ENCODE data around the gene FRMD6. TPM values are rescaled to one million over a fixed set of nuclear protein-coding genes. Genes with fewer than 3 reads are reported as not detected.

FRMD6 gene
- total and polyA plus RNA-seq, 9 donors = 15.3 to 79.2 (median 33.3) TPM

DNA sequence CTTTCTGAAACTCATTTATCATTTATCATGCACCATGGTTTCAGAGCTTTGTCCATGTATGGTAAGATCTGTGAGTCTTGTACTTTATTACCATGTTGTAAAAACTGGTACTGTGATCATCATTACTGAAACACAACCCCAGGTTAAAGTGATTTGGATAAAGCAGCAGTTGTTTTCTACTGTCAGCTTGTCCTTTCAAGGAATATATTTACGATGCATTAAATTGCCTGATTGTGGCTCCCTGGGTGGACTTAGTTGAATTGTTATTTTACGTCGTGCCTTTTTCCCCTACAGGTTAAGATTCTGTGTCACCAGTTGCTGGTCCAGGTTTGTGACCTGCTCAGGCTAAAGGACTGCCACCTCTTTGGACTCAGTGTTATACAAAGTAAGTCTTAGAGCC is 46.1 kb downstream of the FRMD6 start:
- Histone ChIP-seq H3K27me3 (no peaks in the 10 kb centered on the region), H3K4me3 (peak overlapping the region; percentile 24), H3K4me1 (ENCODE audit: insufficient read depth) (no peaks in the 10 kb centered on the region), H3K9me3 (no peaks in the 10 kb centered on the region), H3K27ac (no peak overlapping the region), H3K36me3 (no peaks in the 10 kb centered on the region)
- intact Hi-C loops (cut with DNase I) = no loop called here
- DNase-seq = no peak
- 66 to 75% (median 74%) methylated on average over 3 of the region's 3 CpGs for WGBS, 3 donors
- no peak for TF ChIP-seq EP300 (IDR thresholded peaks at IDR 0.05)
- TF ChIP-seq, protein P1, sequence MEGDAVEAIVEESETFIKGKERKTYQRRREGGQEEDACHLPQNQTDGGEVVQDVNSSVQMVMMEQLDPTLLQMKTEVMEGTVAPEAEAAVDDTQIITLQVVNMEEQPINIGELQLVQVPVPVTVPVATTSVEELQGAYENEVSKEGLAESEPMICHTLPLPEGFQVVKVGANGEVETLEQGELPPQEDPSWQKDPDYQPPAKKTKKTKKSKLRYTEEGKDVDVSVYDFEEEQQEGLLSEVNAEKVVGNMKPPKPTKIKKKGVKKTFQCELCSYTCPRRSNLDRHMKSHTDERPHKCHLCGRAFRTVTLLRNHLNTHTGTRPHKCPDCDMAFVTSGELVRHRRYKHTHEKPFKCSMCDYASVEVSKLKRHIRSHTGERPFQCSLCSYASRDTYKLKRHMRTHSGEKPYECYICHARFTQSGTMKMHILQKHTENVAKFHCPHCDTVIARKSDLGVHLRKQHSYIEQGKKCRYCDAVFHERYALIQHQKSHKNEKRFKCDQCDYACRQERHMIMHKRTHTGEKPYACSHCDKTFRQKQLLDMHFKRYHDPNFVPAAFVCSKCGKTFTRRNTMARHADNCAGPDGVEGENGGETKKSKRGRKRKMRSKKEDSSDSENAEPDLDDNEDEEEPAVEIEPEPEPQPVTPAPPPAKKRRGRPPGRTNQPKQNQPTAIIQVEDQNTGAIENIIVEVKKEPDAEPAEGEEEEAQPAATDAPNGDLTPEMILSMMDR (IDR thresholded peaks at IDR 0.05) = no peak
- no peak for TF ChIP-seq POLR2A (IDR thresholded peaks at IDR 0.05)

DNA sequence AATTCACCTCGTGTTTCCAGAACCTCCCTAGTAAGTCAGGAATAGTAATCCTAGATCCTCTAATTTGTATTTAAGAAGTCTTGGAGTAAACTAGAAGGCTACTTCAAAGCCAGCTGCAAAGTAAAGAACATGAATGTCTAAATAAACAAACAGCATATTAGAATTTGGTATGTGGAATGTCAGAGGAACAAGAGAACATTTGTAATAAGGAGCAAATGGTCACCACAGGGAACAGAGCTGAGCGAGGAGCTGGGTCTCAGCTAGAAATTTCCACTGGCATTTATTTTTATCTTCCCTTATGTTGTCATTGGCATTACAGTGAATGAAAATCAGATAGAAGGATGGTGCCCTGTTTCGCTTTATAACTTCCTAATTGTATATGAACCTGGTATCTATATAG is 50.2 kb downstream of the FRMD6 start:
- TF ChIP-seq, protein P1 (IDR thresholded peaks at IDR 0.05) = no peak
- TF ChIP-seq POLR2A (IDR thresholded peaks at IDR 0.05) (no peak), EP300 (IDR thresholded peaks at IDR 0.05) (no peak)
- Histone ChIP-seq H3K9me3 (no peaks in the 10 kb centered on the region), H3K27ac (no peak overlapping the region), H3K36me3 (no peaks in the 10 kb centered on the region), H3K27me3 (no peaks in the 10 kb centered on the region), H3K4me3 (no peak overlapping the region), H3K4me1 (ENCODE audit: insufficient read depth) (no peaks in the 10 kb centered on the region)
- WGBS, 3 donors = 76 to 83% (median 82%) methylated on average over 3 of the region's 3 CpGs
- no peak for DNase-seq
- intact Hi-C loops (cut with DNase I) = no loop called here

DNA sequence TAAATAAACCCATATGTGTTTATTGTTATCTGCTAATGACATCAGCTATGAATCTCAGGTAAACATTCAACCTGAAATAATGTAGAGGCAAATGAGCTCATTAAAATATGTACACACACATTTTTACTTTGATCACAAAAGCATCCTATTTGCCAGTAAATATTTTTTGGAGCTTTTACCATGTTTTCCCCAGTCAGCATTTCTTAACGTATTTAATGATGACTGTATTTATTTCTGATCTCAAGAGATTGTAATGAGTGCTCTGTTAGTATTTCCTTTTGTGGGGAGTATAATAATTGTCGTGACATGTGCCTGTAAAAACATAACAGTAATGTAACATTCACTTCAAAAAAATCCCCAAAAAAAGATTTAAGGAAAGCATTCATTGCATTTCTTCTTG is 52.1 kb downstream of the FRMD6 start:
- no peaks in the 10 kb centered on the region for H3K9me3 ChIP-seq
- no peak for TF ChIP-seq POLR2A (IDR thresholded peaks at IDR 0.05)
- TF ChIP-seq, protein P1 (IDR thresholded peaks at IDR 0.05) = no peak
- no peak for TF ChIP-seq EP300 (IDR thresholded peaks at IDR 0.05)
- intact Hi-C loops (cut with DNase I) = no loop called here
- DNase-seq = no peak
- no peaks in the 10 kb centered on the region for H3K4me1 ChIP-seq (ENCODE audit: insufficient read depth)
- no peaks in the 10 kb centered on the region for H3K27me3 ChIP-seq
- no peaks in the 10 kb centered on the region for H3K36me3 ChIP-seq
- no peak overlapping the region for H3K27ac ChIP-seq
- H3K4me3 ChIP-seq = no peak overlapping the region
- 79 to 86% (median 86%) methylated on average over 2 of the region's 2 CpGs for whole genome bisulfite sequencing, 3 donors

DNA sequence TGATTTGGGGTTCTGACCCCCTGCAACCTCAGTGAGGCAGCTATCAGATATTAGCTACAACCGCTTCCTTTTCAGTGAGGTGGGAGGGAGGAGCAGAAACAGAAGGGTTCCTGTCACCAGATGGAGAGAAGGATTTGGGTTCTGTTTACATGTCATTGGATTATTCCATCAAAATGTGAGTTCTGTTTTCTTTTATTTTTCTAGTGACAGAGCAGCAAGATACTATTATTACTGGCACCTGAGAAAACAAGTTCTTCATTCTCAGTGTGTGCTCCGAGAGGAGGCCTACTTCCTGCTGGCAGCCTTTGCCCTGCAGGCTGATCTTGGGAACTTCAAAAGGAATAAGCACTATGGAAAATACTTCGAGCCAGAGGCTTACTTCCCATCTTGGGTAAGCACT is 52.8 kb downstream of the FRMD6 start:
- TF ChIP-seq POLR2A (IDR thresholded peaks at IDR 0.05) = no peak
- no peak for TF ChIP-seq EP300 (IDR thresholded peaks at IDR 0.05)
- no peaks in the 10 kb centered on the region for H3K36me3 ChIP-seq
- no peak overlapping the region for H3K4me3 ChIP-seq
- WGBS, 3 donors = 82 to 92% (median 87%) methylated on average over 3 of the region's 3 CpGs
- no peaks in the 10 kb centered on the region for H3K9me3 ChIP-seq
- H3K4me1 ChIP-seq (ENCODE audit: insufficient read depth) = no peaks in the 10 kb centered on the region
- no peaks in the 10 kb centered on the region for H3K27me3 ChIP-seq
- no peak overlapping the region for H3K27ac ChIP-seq
- no peak for DNase-seq
- intact Hi-C loops (cut with DNase I) = no loop called here

DNA sequence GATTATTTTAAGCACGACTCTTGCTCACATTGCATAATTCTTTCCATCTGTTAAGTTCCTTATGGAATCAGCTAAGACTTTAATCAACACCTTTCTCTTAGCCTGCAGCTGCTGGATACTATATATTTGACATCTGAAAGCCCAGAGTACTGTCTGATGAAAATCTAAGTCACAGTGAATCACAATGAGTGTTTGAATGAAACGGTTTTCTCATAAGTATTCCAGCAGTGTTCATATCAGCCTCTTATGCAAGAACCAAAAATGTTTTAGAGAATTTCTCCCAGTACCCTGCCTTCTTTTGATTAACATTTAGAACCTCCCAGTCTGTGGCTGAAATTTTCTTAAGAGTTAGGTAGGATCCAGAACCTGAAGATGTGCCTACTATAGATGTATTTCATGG is 55.6 kb downstream of the FRMD6 start:
- DNase-seq = no peak
- Histone ChIP-seq H3K27ac (no peak overlapping the region), H3K27me3 (no peaks in the 10 kb centered on the region), H3K4me1 (ENCODE audit: insufficient read depth) (no peaks in the 10 kb centered on the region), H3K36me3 (no peaks in the 10 kb centered on the region), H3K4me3 (no peak overlapping the region), H3K9me3 (no peaks in the 10 kb centered on the region)
- TF ChIP-seq POLR2A (IDR thresholded peaks at IDR 0.05) (no peak), EP300 (IDR thresholded peaks at IDR 0.05) (no peak)
- TF ChIP-seq, protein P1 (IDR thresholded peaks at IDR 0.05) = no peak
- 81 to 90% (median 86%) methylated on average over 2 of the region's 2 CpGs for WGBS, 3 donors
- intact Hi-C loops (cut with DNase I) = no loop called here

Measured in ovary (tissue), 9 donors.